Ovary (tissue), 3 donors: Measurements from ENCODE around the gene DENND2D.

Experiments used
- EP300 ChIP-seq: sonication (generic); formaldehyde crosslinking; IDR thresholded peaks from one replicate; pipeline ENCODE4 v1.6.1; 2017; ENCODE audit warnings: antibody characterized with exemption
- POLR2A ChIP-seq: fragments of 450-650 bp; IDR thresholded peaks from one replicate; pipeline ENCODE4 v1.6.1; 2017; ENCODE audit warnings: antibody characterized with exemption, mild to moderate bottlenecking, moderate library complexity
- TF ChIP-seq, protein P1 (sequence below), 3 donors: fragments of 450-650 bp in 2 of 3; fragments of 200-600 bp in 1 of 3; IDR thresholded peaks; one replicate each; pipeline versions ENCODE4 v1.5.1 to v1.8.0; 2016 to 2022; ENCODE audit warnings: antibody characterized with exemption in 3 of 3, mild to moderate bottlenecking in 1 of 3
- donor health status: DM: no; HTN: no; CAD: no.

DNA sequence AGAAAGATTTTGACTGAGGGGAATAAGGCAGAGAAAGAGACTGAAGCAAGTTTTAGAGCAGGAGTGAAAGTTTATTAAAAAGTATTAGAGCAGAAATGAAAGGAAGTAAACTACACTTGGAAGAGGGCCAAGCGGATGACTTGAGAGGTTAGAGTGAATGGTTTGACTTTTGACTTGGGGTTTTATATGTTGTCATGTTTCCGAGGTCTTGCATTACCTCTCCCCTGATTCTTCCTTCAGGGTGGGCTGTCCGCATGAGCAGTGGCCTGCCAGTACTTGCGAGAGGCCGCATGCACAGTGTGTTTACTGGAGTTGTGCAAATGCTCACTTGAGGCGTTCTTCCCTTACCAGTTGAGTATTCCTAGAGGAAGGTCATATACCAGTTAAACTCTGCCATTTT lies 13.0 kb upstream of the DENND2D start:
- TF ChIP-seq EP300 = no peak
- TF ChIP-seq, protein P1, sequence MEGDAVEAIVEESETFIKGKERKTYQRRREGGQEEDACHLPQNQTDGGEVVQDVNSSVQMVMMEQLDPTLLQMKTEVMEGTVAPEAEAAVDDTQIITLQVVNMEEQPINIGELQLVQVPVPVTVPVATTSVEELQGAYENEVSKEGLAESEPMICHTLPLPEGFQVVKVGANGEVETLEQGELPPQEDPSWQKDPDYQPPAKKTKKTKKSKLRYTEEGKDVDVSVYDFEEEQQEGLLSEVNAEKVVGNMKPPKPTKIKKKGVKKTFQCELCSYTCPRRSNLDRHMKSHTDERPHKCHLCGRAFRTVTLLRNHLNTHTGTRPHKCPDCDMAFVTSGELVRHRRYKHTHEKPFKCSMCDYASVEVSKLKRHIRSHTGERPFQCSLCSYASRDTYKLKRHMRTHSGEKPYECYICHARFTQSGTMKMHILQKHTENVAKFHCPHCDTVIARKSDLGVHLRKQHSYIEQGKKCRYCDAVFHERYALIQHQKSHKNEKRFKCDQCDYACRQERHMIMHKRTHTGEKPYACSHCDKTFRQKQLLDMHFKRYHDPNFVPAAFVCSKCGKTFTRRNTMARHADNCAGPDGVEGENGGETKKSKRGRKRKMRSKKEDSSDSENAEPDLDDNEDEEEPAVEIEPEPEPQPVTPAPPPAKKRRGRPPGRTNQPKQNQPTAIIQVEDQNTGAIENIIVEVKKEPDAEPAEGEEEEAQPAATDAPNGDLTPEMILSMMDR (IDR thresholded peaks at IDR 0.05) = no peak
- TF ChIP-seq POLR2A = no peak
